HG03045 (cell line): ENCODE measurements around the gene ADAMTSL1.

Source experiments
- ATAC-seq: cut with Tn5 transposase; IDR thresholded peaks from one replicate; pipeline ENCODE4 v1.9.1; 2021; ENCODE audit warnings: mild to moderate bottlenecking, moderate library complexity; ENCODE audit not compliant: unreplicated experiment

ADAMTSL1 gene

GRCh38 chr9:18721267-18721994 is 247.5 kb downstream of the ADAMTSL1 start:
- no peak for ATAC-seq

GRCh38 chr9:18721995-18722310 is 248.0 kb downstream of the ADAMTSL1 start:
- ATAC-seq, result no peak

- no peak for ATAC-seq
Measured at GRCh38 chr9:18722882-18723281, 248.9 kb downstream of the ADAMTSL1 start.

- ATAC-seq, result no peak
Measured at GRCh38 chr9:18723366-18723765, 249.4 kb downstream of the ADAMTSL1 start.

- ATAC-seq, result no peak
Measured at GRCh38 chr9:18726546-18726945, 252.6 kb downstream of the ADAMTSL1 start.

- ATAC-seq, result no peak
Measured at GRCh38 chr9:18727904-18728303, 254.0 kb downstream of the ADAMTSL1 start.

GRCh38 chr9:18728642-18729041 is 254.7 kb downstream of the ADAMTSL1 start:
- ATAC-seq, result no peak

GRCh38 chr9:18730241-18730640 is 256.3 kb downstream of the ADAMTSL1 start:
- ATAC-seq, result no peak

GRCh38 chr9:18739127-18739526 is 265.2 kb downstream of the ADAMTSL1 start:
- no peak for ATAC-seq

- ATAC-seq, result no peak
Measured at GRCh38 chr9:18739641-18740318, 265.8 kb downstream of the ADAMTSL1 start.

- no peak for ATAC-seq
Measured at GRCh38 chr9:18741359-18741758, 267.4 kb downstream of the ADAMTSL1 start.

- no peak for ATAC-seq
Measured at GRCh38 chr9:18741945-18742344, 268.0 kb downstream of the ADAMTSL1 start.

GRCh38 chr9:18743421-18743820 is 269.5 kb downstream of the ADAMTSL1 start:
- no peak for ATAC-seq

GRCh38 chr9:18743971-18744370 is 270.0 kb downstream of the ADAMTSL1 start:
- no peak for ATAC-seq

GRCh38 chr9:18745710-18746109 is 271.8 kb downstream of the ADAMTSL1 start:
- ATAC-seq, result no peak

- ATAC-seq, result no peak
Measured at GRCh38 chr9:18746631-18747030, 272.7 kb downstream of the ADAMTSL1 start.

- no peak for ATAC-seq
Measured at GRCh38 chr9:18747595-18747994, 273.6 kb downstream of the ADAMTSL1 start.

- no peak for ATAC-seq
Measured at GRCh38 chr9:18748251-18748701, 274.3 kb downstream of the ADAMTSL1 start.

- ATAC-seq, result no peak
Measured at GRCh38 chr9:18749711-18750110, 275.8 kb downstream of the ADAMTSL1 start.

- no peak for ATAC-seq
Measured at GRCh38 chr9:18753904-18754303, 280.0 kb downstream of the ADAMTSL1 start.

GRCh38 chr9:18754537-18754936 is 280.6 kb downstream of the ADAMTSL1 start:
- no peak for ATAC-seq

GRCh38 chr9:18755263-18755662 is 281.3 kb downstream of the ADAMTSL1 start:
- ATAC-seq, result no peak

- ATAC-seq, result no peak
Measured at GRCh38 chr9:18756712-18757125, 282.8 kb downstream of the ADAMTSL1 start.
